GM19463 (cell line): Measurements from ENCODE around the gene REN.

Experiments used
- ATAC-seq: cut with Tn5 transposase; IDR thresholded peaks from one replicate; pipeline ENCODE4 v1.9.1; 2021; ENCODE audit warnings: mild to moderate bottlenecking, moderate library complexity; ENCODE audit not compliant: unreplicated experiment

The REN gene

DNA sequence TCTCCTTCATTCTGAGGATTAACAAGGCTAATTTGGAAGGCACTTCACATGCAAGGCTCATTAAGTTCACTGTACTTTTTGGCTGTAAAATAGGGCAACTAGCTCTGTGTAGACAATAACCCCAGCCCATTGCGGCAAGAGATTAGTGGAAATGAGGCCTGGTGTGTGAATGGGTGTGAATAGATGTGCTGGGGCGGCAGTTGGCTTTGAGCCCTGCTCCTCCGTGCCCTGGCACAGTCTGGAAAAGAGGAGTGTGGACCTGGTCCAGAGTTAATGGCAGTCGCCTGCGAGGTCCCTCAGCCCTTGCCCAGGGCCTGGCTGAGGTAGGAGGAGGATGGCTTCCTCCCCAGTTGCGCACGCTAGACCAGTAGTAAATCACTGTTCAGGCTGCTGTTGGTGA, 25.3 kb upstream of the REN start:
- ATAC-seq, result no peak

DNA sequence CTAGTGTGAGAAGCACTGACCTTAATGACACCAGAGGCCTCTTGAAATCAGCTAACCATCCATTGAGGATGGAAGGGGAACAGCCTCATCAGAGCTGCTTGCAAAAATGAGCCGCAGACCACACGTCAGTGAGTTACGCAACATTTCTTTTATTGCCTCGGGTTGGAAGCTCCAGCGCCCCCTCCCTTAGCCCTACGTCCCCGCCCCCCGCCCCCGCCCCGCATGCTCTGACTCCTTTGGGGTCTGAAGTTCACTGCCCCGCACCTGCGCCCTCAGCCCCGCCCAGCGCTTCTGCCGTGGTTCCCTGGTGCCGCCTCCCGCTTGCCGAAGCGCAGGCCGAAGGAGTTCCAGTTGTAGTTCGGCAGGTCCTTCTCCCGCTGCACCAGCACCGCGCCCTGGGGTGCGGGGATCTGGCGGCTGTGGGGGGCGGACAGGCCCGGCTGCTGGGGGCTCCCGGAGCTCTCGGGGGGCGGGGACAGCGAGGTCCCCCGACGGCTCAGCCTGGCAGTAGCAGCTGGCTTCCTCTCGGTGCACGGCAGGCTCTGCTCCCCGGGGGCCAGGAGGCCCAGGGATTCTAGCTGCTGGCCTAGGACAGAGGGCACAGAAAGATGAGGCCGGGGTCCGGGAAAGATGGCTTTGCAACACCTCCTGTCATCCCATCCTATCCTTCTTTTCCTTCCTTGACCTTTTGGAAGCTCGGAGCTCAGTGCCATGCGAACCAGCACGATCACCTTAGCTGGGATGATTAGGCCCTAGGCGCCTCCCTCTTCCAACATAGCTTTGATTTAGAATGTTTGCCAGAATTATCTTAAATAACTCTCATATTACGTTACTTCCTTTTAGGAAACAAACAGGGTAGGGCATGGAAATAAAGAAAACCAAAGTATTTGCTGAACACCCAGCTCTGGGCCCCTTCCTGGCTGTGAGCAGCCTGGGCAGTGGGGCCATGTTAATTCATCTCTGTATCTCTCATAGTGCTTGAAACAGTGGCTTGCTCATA, 24.4 kb upstream of the REN start:
- ATAC-seq, result no peak

- peak; percentile 47 for ATAC-seq
Measured at GRCh38 chr1:204188959-204189639, 23.0 kb upstream of the REN start.

DNA sequence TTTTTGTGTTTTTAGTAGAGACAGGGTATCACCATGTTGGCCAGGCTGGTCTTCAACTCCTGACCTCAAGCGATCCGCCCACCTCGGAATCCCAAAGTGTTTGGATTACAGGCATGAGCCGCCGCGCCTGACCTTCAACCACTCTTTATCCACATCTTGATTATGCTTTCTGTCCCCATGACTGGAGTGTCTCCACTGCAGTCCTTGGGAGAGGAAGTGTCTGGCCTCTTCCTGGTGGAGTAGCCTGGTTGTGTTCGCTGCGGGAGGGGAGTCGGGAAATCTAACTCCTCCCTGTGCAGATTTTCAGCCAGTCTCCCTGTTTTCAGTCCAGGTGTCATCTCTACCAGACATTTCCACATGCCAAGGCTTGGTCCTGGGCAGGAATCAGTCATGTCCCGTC, 20.5 kb upstream of the REN start:
- no peak for ATAC-seq

GRCh38 chr1:204181116-204181515, 15.0 kb upstream of the REN start:
- no peak for ATAC-seq

DNA sequence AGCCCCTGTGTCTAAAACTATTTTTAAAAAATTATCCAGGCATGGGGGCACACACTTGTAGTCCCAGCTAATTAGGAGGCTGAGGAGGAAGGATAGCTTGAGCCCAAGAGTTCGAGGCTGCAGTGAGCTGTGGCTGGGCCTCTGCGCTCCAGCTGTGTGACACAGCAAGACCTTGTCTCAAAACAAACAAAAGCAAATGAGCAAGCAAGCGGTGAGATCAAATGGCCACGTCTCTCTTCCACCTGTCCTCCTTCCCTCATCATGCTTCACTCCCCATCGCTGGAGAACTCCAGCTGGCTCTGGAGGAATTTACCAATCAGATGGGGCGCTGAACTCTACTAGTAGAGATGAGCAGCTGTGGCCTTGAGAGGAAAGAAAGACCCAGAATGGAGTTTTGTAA, 14.0 kb upstream of the REN start:
- no peak for ATAC-seq

GRCh38 chr1:204178487-204179281, 12.5 kb upstream of the REN start:
- no peak for ATAC-seq

DNA sequence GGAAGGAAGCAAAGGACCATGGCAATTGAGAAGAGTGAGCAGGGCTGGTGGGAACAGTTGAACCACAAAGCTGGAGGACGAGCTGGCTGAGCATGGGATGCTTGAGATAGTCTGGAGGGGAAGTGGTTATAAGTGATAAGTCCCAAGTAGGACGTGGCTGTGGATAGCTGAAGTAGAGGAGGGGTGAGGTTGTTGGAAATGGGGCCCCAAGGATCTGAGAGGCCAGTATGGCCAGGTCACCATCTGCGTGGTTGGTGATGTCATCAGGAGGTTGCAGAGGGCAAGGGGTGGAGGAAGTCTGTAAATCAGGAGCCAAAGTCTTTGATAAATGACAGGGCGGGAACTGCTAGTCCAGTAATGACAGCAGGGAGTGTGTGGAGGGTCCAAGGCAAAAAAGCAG, 11.0 kb upstream of the REN start:
- ATAC-seq, result no peak

- no peak for ATAC-seq
Measured at GRCh38 chr1:204176049-204176448, 9.9 kb upstream of the REN start.

- ATAC-seq, result no peak
Measured at GRCh38 chr1:204174958-204175357, 8.8 kb upstream of the REN start.

- no peak for ATAC-seq
Measured at GRCh38 chr1:204172404-204173029, 6.4 kb upstream of the REN start.

DNA sequence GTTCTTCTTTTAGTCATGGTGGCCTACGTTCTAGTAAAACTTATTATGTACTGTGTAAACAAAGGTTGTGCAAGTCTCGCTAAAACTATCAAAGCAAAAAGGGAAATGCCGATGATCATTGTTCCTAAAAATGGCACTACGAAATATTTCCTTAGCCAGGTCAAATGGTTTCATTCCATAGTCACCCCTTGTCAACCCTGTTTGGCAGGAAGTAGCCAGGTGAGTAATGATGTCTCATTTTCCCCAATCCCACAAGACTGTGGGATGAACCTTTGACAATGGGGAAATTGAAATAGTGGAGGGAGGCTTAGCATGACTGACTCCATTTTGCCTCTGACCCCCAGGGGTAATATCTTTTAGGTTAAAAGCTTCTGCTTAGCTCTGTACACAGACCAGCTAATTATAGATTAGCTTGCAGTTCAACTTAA, 5.6 kb upstream of the REN start:
- ATAC-seq, result no peak

DNA sequence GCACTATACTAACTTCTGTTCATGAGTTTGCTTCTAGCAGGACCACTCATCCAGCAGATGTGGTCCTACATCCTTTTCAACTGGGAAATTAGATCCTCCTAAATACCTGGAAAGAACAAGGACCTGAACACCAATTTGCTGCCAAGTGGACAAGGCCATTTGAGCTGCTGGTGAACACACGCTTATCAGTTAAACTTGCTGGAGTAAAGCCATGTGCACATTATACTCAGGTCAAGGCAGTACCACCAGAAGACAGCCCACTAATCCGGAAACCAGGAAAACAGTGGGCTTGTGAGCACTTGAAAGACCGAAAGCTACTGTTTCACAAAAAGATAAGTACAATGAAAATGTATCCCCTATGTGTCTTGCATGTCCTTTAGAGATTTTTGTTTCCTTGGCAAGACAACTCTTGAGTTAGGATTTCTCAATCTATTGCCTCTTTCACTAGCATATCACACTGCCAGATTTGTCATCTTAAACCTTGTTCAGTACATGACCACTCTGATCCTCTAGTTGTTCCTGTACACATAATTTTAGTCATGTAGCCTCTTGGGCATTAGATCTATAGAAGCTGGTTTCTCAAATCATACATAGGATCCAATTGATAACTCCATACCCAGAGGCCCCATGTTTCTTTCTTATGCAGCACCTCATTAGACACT, 4.5 kb upstream of the REN start:
- ATAC-seq, result no peak

DNA sequence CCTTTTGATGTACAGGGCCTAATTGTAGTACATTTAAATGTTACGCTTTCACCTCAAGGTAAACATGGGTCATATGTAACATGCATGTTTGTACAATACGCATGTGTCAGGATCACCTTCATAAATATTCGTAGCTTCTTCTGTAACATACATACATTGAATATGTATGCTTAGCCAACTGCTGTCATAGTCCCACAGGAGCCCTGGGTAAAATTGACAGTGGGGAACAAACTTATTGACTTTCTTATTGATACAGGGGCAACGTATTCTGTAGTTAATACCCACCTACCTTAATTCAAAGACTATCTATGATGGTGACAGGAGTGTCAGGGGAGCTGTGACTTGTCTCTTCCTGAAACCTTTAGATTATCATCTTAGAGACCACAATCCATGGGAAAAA, 3.7 kb upstream of the REN start:
- no peak for ATAC-seq

DNA sequence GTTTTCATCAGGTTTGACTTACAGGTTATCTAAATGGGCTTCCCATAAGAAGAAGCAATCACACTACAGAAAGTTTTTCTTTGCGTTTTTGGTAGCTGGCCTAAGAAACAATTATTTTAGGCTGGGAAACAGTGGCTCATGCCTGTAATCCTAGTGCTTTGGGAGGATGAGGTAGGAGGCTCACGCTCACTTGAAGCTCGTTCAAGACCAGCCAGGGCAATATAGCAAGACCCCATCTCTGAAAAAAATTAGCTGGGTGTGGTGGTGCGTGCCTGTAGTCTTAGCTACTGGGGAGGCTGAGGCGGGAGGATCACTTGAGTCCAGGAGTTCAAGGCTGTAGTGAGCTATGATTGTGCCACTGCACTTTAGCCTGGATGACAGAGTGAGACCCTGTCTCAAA, 1.6 kb upstream of the REN start:
- ATAC-seq, result no peak

GRCh38 chr1:204162494-204163074, 3.6 kb downstream of the REN start:
- no peak for ATAC-seq

GRCh38 chr1:204161609-204162493, 4.3 kb downstream of the REN start:
- ATAC-seq, result no peak

DNA sequence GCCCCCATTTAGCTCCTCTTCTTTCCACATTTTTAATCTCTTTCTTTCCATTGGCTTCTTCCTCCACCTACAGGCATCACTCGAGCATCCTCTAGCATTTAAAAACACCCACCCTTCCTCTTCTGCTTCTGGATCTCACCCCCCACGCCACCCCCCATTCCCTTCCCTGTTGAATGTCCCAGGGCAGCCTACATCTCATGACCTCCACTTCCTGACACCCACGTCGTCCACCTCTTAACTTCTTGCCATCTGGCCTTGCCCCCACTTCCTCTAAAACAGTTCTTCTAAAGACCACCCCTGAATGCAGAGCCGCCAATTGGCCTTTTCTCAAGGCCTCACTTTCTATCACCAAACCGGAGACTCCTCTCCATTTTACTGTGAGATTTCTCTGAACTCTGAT, 8.2 kb downstream of the REN start:
- ATAC-seq, result no peak

DNA sequence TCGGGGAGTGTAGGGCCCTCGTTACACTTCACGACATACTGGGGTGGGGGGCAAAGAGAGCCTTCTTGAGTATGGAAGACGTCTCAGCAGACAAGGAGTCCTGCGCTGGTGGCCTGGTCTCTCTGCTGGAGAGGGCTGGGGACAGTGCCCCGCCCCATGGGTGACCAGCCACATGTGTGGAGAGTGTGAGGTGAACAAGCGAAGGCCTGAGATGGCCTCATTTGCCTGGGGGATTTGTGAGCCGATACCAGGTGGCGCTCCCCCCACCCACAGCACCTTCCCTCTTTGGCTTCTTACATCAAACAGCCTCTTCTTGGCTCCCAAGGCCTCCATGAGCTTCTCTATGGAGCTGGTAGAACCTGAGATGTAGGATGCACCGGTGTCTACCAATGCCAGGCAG, 10.3 kb downstream of the REN start:
- no peak for ATAC-seq
